Endothelial cell of umbilical vein (primary cell): ENCODE results near the gene ITSN1. TPM values are rescaled to one million over a fixed set of nuclear protein-coding genes. Genes with fewer than 3 reads are reported as not detected.

Experiments
- BruUV-seq: library from RNA; stranded (reverse); fragments of 400-500 nt; replicated peaks from 2 replicates; lab custom pipeline; 2021; lab: Mats Ljungman, UMichigan
- CTCF ChIA-PET: fragments of 300-600, 350-600 bp; sonication (Branson Sonifier 250); formaldehyde crosslinking; loops from one replicate; lab custom pipeline; 2021; ENCODE audit warnings: antibody characterized with exemption, inconsistent platforms; lab: Charles Lee
- POLR2A ChIA-PET: fragments of 300-600, 350-600 bp; sonication (Branson Sonifier 250); formaldehyde crosslinking; loops from one replicate; lab custom pipeline; 2021; ENCODE audit warnings: antibody characterized with exemption, inconsistent platforms; lab: Charles Lee
- DNase-seq: peaks from one replicate; pipeline ENCODE4 v3.0.0-alpha.2; 2011; ENCODE audit warnings: low read depth, low spot score
- FAIRE-seq: peaks from 2 replicates; lab custom pipeline; 2011; peaks lifted over from hg19 to GRCh38; lab: Jason Lieb, UNC
- H2AFZ ChIP-seq: 2 replicates; pipeline ENCODE4 v1.6.0; 2012; ENCODE audit warnings: low read depth, low read length, control low read depth, inconsistent platforms
- H3K27ac ChIP-seq: 2 replicates; pipeline ENCODE4 v1.5.1; 2011; ENCODE audit warnings: low read depth, mild to moderate bottlenecking, control low read depth, low read length, moderate library complexity; ENCODE audit not compliant: insufficient read depth
- H3K27me3 ChIP-seq, 2 experiments: 2 replicates each; pipeline versions ENCODE4 v1.6.0 to v1.6.1; 2011; ENCODE audit warnings: low read length in 2 of 2, mixed read lengths in 1 of 2; ENCODE audit not compliant: control insufficient read depth in 2 of 2, insufficient read depth in 2 of 2
- H3K36me3 ChIP-seq, 2 experiments: 2 replicates in 1 of 2; 3 replicates in 1 of 2; pipeline ENCODE4 v1.5.1; 2011; ENCODE audit warnings: low read length in 2 of 2, mild to moderate bottlenecking in 1 of 2, moderate library complexity in 1 of 2; ENCODE audit not compliant: control insufficient read depth in 2 of 2, insufficient read depth in 2 of 2; ENCODE audit errors: extremely low read depth in 1 of 2
- H3K4me1 ChIP-seq: 3 replicates; pipeline ENCODE4 v1.5.1; 2011; ENCODE audit warnings: mild to moderate bottlenecking, low read length; ENCODE audit not compliant: control insufficient read depth, insufficient read depth; ENCODE audit errors: extremely low read depth
- H3K4me2 ChIP-seq: 2 replicates; pipeline ENCODE4 v1.6.1; 2011; ENCODE audit warnings: low read length, control low read depth, mixed read lengths; ENCODE audit not compliant: insufficient read depth
- H3K4me3 ChIP-seq, 3 experiments: fragments of 200-600 bp in 1 of 3; sonication (generic), shearing (Covaris generic) in 1 of 3; replicated peaks in 1 of 3; 2 replicates each; pipeline ENCODE4 v1.5.1; 2011 to 2016; ENCODE audit warnings: control low read depth in 3 of 3, low read length in 3 of 3, mild to moderate bottlenecking in 2 of 3, inconsistent platforms in 1 of 3, low read depth in 1 of 3, moderate library complexity in 1 of 3; ENCODE audit not compliant: insufficient read depth in 1 of 3
- H3K79me2 ChIP-seq: 2 replicates; pipeline ENCODE4 v1.6.0; 2012; ENCODE audit warnings: low read length, inconsistent platforms; ENCODE audit not compliant: control insufficient read depth, insufficient read depth
- H3K9ac ChIP-seq: replicated peaks from 2 replicates; pipeline ENCODE3; 2011; ENCODE audit warnings: low read length, control low read depth; ENCODE audit not compliant: insufficient read depth; ENCODE audit errors: extremely low read depth
- H3K9me1 ChIP-seq: replicated peaks from 3 replicates; pipeline ENCODE4 v1.6.0; 2011; ENCODE audit warnings: mild to moderate bottlenecking, low read length; ENCODE audit not compliant: control insufficient read depth, insufficient read depth; ENCODE audit errors: extremely low read depth
- H3K9me3 ChIP-seq: replicated peaks from 2 replicates; pipeline ENCODE4 v1.5.1; 2012; ENCODE audit warnings: low read length, inconsistent platforms; ENCODE audit not compliant: control insufficient read depth, insufficient read depth
- H4K20me1 ChIP-seq: replicated peaks from 2 replicates; pipeline ENCODE3; 2011; ENCODE audit warnings: mild to moderate bottlenecking, low read length; ENCODE audit not compliant: control insufficient read depth, insufficient read depth; ENCODE audit errors: extremely low read depth
- CTCF ChIP-seq, 2 donors: IDR thresholded peaks; 1 replicate in 1 of 2; 2 replicates in 1 of 2; pipeline ENCODE4 v1.5.1; 2011; ENCODE audit warnings: low read length in 2 of 2, mild to moderate bottlenecking in 2 of 2, moderate library complexity in 2 of 2, control low read depth in 1 of 2, inconsistent platforms in 1 of 2, low read depth in 1 of 2; ENCODE audit not compliant: insufficient read depth in 1 of 2; ENCODE audit errors: extremely low read depth in 1 of 2
- EZH2 ChIP-seq: IDR thresholded peaks from 2 replicates; pipeline ENCODE4 v1.6.1; 2012; ENCODE audit warnings: borderline replicate concordance, low read depth, mild to moderate bottlenecking, moderate library complexity, low read length, inconsistent platforms; ENCODE audit not compliant: severe bottlenecking
- FOS ChIP-seq: IDR thresholded peaks from 2 replicates; pipeline ENCODE4 v1.6.1; 2011; ENCODE audit warnings: mild to moderate bottlenecking, low read length, moderate library complexity, borderline replicate concordance; ENCODE audit not compliant: insufficient read depth
- GATA2 ChIP-seq: IDR thresholded peaks from 2 replicates; pipeline ENCODE4 v1.7.0; 2011; ENCODE audit warnings: low read depth, mild to moderate bottlenecking, moderate library complexity, mixed read lengths, low read length; ENCODE audit not compliant: insufficient read length, insufficient read depth
- JUN ChIP-seq: IDR thresholded peaks from 2 replicates; pipeline ENCODE4 v1.6.1; 2011; ENCODE audit warnings: borderline replicate concordance, low read depth; ENCODE audit not compliant: insufficient read length, insufficient read depth
- MAX ChIP-seq: IDR thresholded peaks from 2 replicates; pipeline ENCODE4 v1.6.1; 2011; ENCODE audit not compliant: insufficient read depth, insufficient read length
- MYC ChIP-seq: IDR thresholded peaks from one replicate; pipeline ENCODE4 v1.6.1; 2011; ENCODE audit warnings: mild to moderate bottlenecking, low read depth, low read length
- POLR2A ChIP-seq: IDR thresholded peaks from 2 replicates; pipeline ENCODE4 v1.6.1; 2012; ENCODE audit warnings: low read depth, mild to moderate bottlenecking, control low read depth, low read length
- POLR2AphosphoS5 ChIP-seq: IDR thresholded peaks from 2 replicates; pipeline ENCODE4 v1.6.1; 2012; ENCODE audit warnings: low read depth, mild to moderate bottlenecking, control low read depth, low read length, moderate library complexity; ENCODE audit not compliant: insufficient read depth
- dilution Hi-C: fragments of 300-500 bp; cut with MboI; formaldehyde crosslinking; loops from one replicate; pipeline ENCODE4 v1.15.0; 2019; ENCODE audit warnings: low sequenced_read_pairs; ENCODE audit not compliant: extremely low pct_ligation_motif_present
- intact Hi-C: fragments of 100-400 bp; cut with micrococcal nuclease; formaldehyde crosslinking; loops from one replicate; pipeline ENCODE4 v1.10.0; 2022
- polyA plus RNA-seq, 4 experiments: library from polyadenylated mRNA; depleted of rRNA in 3 of 4; stranded (reverse) in 3 of 4; unstranded in 1 of 4; fragments of >200 nt; gene quantifications; 2 replicates each; pipeline versions ENCODE4 v1.2.1 to v1.2.3, GENCODE V29; 2011 to 2012; ENCODE audit warnings: missing spikeins in 1 of 4
- total RNA-seq: library from RNA; stranded (reverse); gene quantifications from 2 replicates; pipeline ENCODE4 v1.2.3, GENCODE V29; 2021

ITSN1 gene
- total and polyA plus RNA-seq, 2 donors (not counting 3 experiments of a cell fraction or from before 2014, with no cell fraction given) = 72.2 to 86.8 TPM

GRCh38 chr21:33739701-33740100 lies 97.4 kb downstream of the ITSN1 start:
- intact Hi-C loops = no loop called here
- dilution Hi-C loops = no loop called here
- Histone ChIP-seq H2AFZ (no peak overlapping the region), H3K4me2 (no peak overlapping the region), H3K79me2 (peaks cover 2% of the 10 kb centered on the region), H3K9ac (no peak overlapping the region), H3K4me1 (no peaks in the 10 kb centered on the region), H3K4me3 (no peak overlapping the region), H3K9me1 (no peaks in the 10 kb centered on the region), H3K36me3 (no peaks in the 10 kb centered on the region), H3K27me3 (no peaks in the 10 kb centered on the region), H3K9me3 (no peaks in the 10 kb centered on the region), H3K27ac (no peak overlapping the region), H4K20me1 (no peaks in the 10 kb centered on the region)
- CTCF ChIA-PET = no interaction called here
- POLR2A ChIA-PET = no interaction called here
- DNase-seq (no peak), FAIRE-seq (no peak)
- TF ChIP-seq JUN (no peak), POLR2AphosphoS5 (no peak)
- no TSS peak for BruUV-seq

GRCh38 chr21:33747420-33747819 lies 105.1 kb downstream of the ITSN1 start:
- no peak for FAIRE-seq
- BruUV-seq = no TSS peak
- POLR2A ChIA-PET = no interaction called here

More at GRCh38 chr21:33747420-33747819, 105.1 kb downstream of the ITSN1 start:
- H2AFZ ChIP-seq = no peak overlapping the region
- TF ChIP-seq FOS (no peak), POLR2A (no peak), MYC (no peak), EZH2 (no peak), MAX (no peak), JUN (no peak), CTCF (IDR thresholded peaks at IDR 0.05; ENCODE audit: extremely low read depth in 1 of 2, insufficient read depth in 1 of 2, low read depth in 1 of 2, low read length in 2 of 2) (no peak), POLR2AphosphoS5 (no peak), GATA2 (no peak)
- no peaks in the 10 kb centered on the region for H3K27me3 ChIP-seq
- H3K9ac ChIP-seq = no peak overlapping the region
- H3K79me2 ChIP-seq = no peaks in the 10 kb centered on the region
- H3K36me3 ChIP-seq = peaks cover 0 to 2% of the 10 kb centered on the region in 2 experiments
- no peaks in the 10 kb centered on the region for H3K9me1 ChIP-seq
- H3K27ac ChIP-seq = no peak overlapping the region
- H3K4me3 ChIP-seq = no peak overlapping the region
- H4K20me1 ChIP-seq = no peaks in the 10 kb centered on the region
- H3K4me2 ChIP-seq = no peak overlapping the region
- CTCF ChIA-PET = no interaction called here
- H3K9me3 ChIP-seq = peaks cover 2% of the 10 kb centered on the region
- no peaks in the 10 kb centered on the region for H3K4me1 ChIP-seq
- no peak for DNase-seq
- intact Hi-C loops = no loop called here
- dilution Hi-C loops = no loop called here
